ENCODE data around the gene ITIH1.

GRCh38 chr3:52756141-52756540 lies 21.3 kb upstream of the ITIH1 start:
- TF ChIP-seq CTCF (IDR thresholded peaks at IDR 0.05; ENCODE audit: low read length) (no peak), EZH2 (optimal IDR thresholded peaks at IDR 0.05; ENCODE audit: low read depth, low read length) (no peak), EZH2phosphoT487 (IDR thresholded peaks at IDR 0.05; ENCODE audit: low read length) (no peak)

Measured in MM.1S (cell line).